Activated CD4-positive, CD25-positive, alpha-beta regulatory T cell treated with anti-CD3 and anti-CD28 coated beads, Interleukin-2, amount 50 U/mL, for 72 hours (primary cell): ENCODE results near the gene CUBN.

ENCODE experiments used
- DNase-seq: peaks from one replicate; pipeline ENCODE4 v3.0.0; 2021

Gene CUBN

GRCh38 chr10:17066807-17067206 lies 62.8 kb downstream of the CUBN start:
- DNase-seq: no peak

DNA sequence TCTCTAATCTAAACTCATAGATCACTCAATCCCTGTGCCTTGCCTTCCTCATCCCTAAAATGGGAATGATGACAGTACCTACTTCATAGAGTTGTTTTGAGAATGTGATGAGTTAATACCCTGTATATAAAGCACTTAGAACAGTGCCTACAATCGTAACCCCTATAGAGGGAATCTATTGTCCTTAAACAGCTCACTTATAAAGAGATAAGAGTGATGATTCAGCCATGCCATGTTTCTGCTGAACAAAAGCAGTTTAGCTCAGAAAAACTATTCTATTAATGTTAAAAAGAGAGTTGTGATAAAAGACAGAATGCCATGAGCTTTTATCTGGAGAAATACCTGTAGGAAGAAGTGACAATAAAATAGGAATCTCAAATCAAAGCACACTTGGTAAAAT lies 63.6 kb downstream of the CUBN start:
- DNase-seq: no peak

- no peak for DNase-seq
Measured at GRCh38 chr10:17065273-17065672, 64.3 kb downstream of the CUBN start.

DNA sequence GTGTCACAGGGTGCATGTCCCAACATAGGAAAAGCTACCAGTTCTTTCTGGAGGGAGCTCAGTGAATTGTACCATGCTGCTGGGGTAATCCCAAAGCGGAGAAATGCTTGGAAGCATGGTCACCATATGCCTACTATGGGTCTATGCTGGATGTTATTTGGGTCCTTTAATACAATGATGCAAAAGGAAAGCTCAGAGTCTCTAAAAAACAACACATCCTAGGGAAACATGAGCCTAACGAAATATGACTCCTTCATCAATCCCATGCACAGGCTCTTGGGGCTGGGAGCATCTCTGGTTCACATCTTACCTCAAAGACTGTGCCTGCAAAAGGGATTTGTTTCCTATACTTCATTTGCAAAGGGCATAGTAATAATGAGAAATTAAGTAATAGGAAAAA lies 65.2 kb downstream of the CUBN start:
- DNase-seq: no peak

- DNase-seq: no peak
Measured at GRCh38 chr10:17062955-17063484, 66.6 kb downstream of the CUBN start.

DNA sequence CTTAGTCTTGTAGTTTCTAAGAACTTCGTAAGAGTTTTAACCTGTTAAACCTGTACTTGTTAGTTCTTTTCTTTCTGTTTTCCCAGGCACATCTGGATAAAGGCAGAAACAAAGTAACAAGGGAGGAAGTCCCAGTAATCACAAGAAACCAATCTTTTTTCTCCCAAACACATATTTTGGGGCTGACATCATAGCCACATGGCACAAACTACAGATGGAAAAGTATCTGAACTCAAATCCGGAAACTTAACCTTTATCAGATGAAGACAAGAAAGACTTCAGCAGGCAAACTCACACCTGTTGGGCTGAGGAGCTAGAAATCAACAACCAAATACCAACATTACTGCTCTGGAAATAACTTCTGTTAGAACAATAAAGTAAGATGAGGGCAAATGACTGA lies 67.1 kb downstream of the CUBN start:
- DNase-seq: no peak

DNA sequence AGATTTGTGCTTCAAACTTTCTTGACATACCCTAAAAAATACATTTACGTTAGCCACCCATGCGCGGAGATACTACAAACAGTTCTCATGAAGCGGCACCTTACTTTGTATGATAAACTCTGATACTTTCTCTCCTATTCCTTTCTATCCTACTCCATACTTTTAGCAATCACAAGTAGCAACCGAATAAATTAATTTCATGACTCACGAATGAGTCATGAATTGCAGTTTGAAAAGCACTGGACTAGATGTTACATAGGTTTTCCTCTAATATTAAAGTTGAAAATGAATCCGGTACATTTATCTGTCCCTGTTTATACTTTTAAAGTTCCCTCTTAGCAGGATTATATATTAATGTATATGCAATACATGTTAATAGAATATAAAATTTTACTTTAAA lies 67.6 kb downstream of the CUBN start:
- no peak for DNase-seq

- DNase-seq: no peak
Measured at GRCh38 chr10:17061418-17061817, 68.2 kb downstream of the CUBN start.

- no peak for DNase-seq
Measured at GRCh38 chr10:17060289-17060688, 69.3 kb downstream of the CUBN start.

- DNase-seq: no peak
Measured at GRCh38 chr10:17059197-17059688, 70.4 kb downstream of the CUBN start.

DNA sequence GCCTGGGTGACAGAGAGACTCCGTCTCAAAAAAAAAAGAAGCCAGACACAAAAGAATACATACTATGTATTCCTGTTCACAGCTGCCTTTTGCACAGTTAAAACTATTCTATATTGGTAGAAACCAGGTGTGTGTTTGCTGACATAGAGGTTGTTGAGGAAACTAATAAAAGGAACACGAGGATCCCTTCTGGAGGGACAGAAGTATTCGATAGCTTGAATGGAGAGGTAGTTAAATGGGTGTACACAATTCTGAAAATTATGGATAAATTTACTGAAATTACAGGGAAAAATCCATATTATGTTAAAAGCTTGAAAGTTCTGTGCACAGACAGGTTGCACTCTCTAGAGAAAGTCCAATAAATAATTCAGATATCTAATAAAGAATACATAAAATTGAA lies 71.5 kb downstream of the CUBN start:
- DNase-seq: no peak

GRCh38 chr10:17056781-17057428 lies 72.7 kb downstream of the CUBN start:
- DNase-seq: no peak

GRCh38 chr10:17053513-17053912 lies 76.1 kb downstream of the CUBN start:
- no peak for DNase-seq

DNA sequence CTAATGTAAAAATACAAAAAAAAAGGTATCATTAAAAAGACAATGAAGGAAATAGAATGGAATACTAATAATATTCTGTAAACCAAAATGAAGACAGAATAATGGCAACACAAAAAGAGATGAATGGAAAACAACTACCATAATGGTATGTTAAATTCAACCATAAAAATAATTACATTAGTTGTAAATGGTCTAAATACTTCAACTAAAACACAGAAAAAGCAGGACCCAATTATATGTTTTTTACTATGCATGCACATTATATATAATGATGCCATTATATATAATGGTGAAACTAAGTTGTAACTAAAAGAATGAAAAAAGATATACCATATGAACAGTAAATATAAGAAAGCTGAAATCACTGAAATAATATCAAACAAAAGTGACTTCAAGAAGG lies 76.5 kb downstream of the CUBN start:
- DNase-seq: no peak

- DNase-seq: no peak
Measured at GRCh38 chr10:17051851-17052250, 77.8 kb downstream of the CUBN start.

- no peak for DNase-seq
Measured at GRCh38 chr10:17049195-17049594, 80.4 kb downstream of the CUBN start.

DNA sequence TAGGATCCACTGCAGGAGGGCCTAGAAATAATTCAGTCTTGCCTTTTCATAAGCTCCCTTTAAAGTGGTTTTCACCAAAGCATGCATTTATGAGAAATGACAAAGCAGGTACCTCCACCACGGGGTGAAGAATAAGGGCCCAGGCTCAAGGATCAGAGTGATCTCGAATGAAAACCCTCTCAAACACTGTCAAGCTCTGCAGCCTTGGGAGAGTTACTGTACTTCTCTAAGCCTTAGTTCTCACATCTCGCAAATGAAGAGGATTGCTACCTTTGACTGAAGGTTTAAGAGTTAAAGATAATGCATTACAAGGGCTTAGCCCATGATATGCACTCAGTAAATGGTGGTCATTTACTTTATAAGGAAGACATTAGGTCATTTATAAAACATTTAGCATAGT lies 81.7 kb downstream of the CUBN start:
- DNase-seq: no peak

GRCh38 chr10:17046989-17047388 lies 82.6 kb downstream of the CUBN start:
- DNase-seq: no peak

GRCh38 chr10:17043586-17043985 lies 86.0 kb downstream of the CUBN start:
- no peak for DNase-seq

DNA sequence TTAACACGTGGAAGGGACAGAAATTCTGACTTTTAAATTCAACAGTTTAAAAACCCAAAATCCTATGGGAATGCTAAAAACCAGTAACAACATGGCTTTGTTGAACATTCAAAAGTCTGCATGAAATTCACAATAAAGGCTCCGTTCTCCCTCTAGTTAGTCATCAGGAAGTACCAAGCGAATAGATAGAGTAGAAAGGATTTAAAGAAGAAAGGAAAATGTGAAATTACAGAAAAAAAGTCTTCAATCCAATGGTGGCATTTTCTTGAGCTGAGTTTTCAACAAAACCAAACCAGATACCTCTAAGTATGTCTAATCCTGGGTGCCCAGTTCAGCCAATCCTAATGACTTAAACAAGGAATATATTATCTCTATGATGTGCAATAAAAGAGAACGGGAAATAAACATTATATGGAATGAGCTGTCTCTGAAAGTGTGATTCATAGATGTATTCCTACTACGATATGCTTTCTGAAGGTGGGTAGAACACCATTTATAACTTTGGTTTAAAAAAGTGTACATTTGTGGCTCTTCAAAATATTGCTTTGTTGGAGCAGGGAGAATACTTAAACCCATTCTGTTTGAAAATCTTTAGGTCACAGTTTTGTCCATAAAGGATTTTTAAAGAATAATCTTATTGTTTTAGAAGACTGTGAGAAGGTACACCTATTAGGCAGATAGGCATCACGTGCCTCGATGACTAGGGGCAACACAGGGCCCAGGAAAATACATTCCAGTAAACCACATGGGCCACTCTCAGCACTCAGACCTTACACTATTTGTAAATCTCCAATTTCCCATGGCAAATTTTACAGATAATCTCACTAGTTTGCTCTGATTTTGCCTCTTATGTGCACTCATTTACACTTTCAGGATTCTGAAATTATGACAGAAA lies 87.7 kb downstream of the CUBN start:
- no peak for DNase-seq

GRCh38 chr10:17038627-17039026 lies 91.0 kb downstream of the CUBN start:
- no peak for DNase-seq

- DNase-seq: no peak
Measured at GRCh38 chr10:17037910-17038309, 91.7 kb downstream of the CUBN start.

DNA sequence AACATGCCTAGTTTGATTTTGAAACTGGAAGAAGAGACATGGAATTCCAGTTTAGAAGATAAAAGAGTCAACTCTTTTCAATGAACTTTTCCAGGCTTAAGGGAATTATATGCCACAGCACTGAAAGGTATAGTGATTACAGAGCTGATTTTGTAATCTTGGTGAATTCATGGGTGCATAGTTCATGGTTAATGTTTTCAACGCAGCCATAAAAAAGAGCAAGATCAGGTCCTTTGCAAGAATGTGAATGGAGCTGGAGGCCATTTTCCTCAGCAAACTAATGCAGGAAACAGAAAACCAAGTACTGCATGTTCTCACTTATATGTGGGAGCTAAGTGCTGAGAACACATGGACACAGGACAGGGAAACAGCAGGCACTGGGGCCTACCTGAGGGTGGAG lies 94.2 kb downstream of the CUBN start:
- DNase-seq: no peak
